Measurements from ENCODE around the gene IKZF4. TPM values are rescaled to one million over a fixed set of nuclear protein-coding genes. Genes with fewer than 3 reads are reported as not detected.
A peak's percentile ranks its signal among the peaks of the same experiment; 100 is the strongest.
"Not testable (repeated sequence)": the region's sequence is repeated elsewhere in the genome, so short reads cannot be mapped to it uniquely, and the experiment has no call there.

The IKZF4 gene
- total and polyA plus RNA-seq, 8 donors = 1.8 to 5.0 (median 3.1) TPM

DNA sequence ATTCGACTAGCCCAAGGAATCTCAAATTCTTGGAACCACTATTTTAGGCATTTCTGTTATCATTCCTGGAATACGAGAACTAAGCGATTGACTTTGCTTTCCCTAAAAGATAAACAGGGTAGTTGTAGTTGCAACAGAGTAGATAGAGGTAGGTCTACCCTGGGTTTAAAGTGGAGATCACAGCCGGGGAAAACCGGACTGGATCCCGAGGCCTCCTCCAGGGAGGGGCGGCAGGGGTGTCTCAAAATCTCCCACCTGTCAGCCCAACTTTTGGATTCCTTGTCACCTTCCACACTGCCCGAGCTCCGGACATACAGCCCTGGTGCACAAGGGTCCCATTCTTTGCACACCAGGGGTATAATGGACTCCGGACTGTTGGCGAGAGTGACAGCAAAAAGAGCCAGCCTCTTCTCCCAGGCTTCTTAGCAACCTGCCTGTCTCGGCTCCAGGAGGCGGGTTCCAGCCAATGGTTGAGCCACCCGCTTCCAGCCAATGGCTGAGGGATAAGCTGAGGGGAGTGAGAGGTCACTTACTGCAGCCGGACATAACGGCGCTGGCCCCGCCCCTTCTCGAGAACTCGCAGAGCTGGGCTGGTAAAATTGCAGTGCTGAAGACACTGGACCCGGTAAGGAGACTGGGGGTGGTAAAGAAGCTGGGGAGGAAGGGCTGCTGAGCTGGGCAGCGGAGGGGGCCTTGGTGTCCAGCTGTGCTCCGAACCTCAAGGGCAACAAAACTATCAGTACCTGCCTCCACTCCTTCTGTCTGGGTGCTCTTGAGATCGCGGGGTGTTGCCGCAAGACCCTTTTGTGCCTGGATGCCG is 23.9 kb upstream of the IKZF4 start, which contains the start of gene SUOX:
Gene SUOX, plus strand, starts transcription at position 562 of the 820 bp plus-strand sequence. CDS start 4,946 bp downstream, outside the sequence.
- H3K4me3 ChIP-seq = peak within 1 kb of the TSS; percentile 44 to 67 (median 65)
- intact Hi-C loops (cut with DNase I) = loop anchor here in 1 of 3 donors (5.0 kb wide), 1 partner anchor 40 kb away; no protein-coding TSS in a partner anchor
- TF ChIP-seq, protein P1, sequence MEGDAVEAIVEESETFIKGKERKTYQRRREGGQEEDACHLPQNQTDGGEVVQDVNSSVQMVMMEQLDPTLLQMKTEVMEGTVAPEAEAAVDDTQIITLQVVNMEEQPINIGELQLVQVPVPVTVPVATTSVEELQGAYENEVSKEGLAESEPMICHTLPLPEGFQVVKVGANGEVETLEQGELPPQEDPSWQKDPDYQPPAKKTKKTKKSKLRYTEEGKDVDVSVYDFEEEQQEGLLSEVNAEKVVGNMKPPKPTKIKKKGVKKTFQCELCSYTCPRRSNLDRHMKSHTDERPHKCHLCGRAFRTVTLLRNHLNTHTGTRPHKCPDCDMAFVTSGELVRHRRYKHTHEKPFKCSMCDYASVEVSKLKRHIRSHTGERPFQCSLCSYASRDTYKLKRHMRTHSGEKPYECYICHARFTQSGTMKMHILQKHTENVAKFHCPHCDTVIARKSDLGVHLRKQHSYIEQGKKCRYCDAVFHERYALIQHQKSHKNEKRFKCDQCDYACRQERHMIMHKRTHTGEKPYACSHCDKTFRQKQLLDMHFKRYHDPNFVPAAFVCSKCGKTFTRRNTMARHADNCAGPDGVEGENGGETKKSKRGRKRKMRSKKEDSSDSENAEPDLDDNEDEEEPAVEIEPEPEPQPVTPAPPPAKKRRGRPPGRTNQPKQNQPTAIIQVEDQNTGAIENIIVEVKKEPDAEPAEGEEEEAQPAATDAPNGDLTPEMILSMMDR (IDR thresholded peaks at IDR 0.05) = no peak
- FAIRE-seq = peak; percentile 90
- 0 to 1% methylated on average over 27 of the region's 27 CpGs for WGBS, 2 donors
- peak; percentile 98 to 99 (median 99) for ATAC-seq
- H3K36me3 ChIP-seq = peaks cover 0 to 22% (median 18%) of the 10 kb centered on the region in 3 donors
- peaks cover 0 to 17% (median 5%) of the 10 kb centered on the region in 3 donors for H3K4me1 ChIP-seq
- H3K27ac ChIP-seq = peak within 1 kb of the TSS; percentile 61 to 83 (median 68)
- H3K27me3 ChIP-seq = no peaks in the 10 kb centered on the region
- no peaks in the 10 kb centered on the region for H3K9me3 ChIP-seq
- DNase-seq = peak; percentile 90 to 98 (median 97)

DNA sequence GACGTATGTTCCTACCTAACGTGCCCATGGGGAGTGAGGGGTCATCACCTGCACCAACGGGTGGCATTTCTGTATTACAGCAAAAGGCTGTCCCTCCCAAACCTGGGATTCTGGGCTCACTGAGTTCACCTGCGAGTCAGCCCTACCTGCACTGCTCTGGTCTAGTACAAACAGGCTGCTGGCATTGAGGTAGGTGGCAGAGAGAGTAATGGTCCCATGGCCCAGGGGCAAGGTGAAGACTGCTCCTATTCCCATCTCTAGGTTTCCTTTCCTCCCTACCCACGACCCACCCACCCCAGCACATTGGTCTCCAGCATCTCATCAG is 23.3 kb upstream of the IKZF4 start:
- Histone ChIP-seq H3K27ac (peak overlapping the region; percentile 61 to 83 (median 68)), H3K9me3 (no peaks in the 10 kb centered on the region), H3K4me1 (peaks cover 0 to 17% (median 5%) of the 10 kb centered on the region in 3 donors), H3K4me3 (peak overlapping the region; percentile 44 to 67 (median 65)), H3K27me3 (no peaks in the 10 kb centered on the region), H3K36me3 (peaks cover 0 to 16% (median 12%) of the 10 kb centered on the region in 3 donors)
- DNase-seq = peak in 1 of 6 donors; percentile 38
- peak; percentile 10 to 44 (median 31) for ATAC-seq
- FAIRE-seq = no peak
- WGBS, 2 donors = 1 to 2% methylated on average over 5 of the region's 5 CpGs
- intact Hi-C loops (cut with DNase I) = loop anchor here in 1 of 3 donors (5.0 kb wide), 1 partner anchor 40 kb away; no protein-coding TSS in a partner anchor
- TF ChIP-seq, protein P1 (IDR thresholded peaks at IDR 0.05) = no peak

DNA sequence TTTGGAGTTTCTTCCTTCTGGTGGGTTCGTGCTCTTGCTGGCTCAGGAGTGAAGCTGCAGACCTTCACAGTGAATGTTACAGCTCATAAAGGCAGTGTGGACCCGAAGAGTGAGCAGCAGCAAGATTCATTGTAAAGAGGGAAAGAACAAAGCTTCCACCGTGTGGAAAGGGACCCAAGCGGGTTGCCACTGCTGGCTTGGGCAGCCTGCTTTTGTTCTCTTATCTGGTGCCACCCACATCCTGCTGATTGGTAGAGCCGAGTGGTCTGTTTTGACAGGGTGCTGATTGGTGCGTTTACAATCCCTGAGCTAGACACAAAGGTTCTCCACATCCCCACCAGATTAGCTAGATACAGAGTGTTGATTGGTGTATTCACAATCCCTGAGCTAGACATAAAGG is 21.3 kb upstream of the IKZF4 start:
- H3K36me3 ChIP-seq, H3K4me3 ChIP-seq, DNase-seq, H3K27me3 ChIP-seq, ATAC-seq, H3K27ac ChIP-seq, H3K9me3 ChIP-seq, FAIRE-seq: not testable (repeated sequence)
- intact Hi-C loops (cut with DNase I) = loop anchor here in 1 of 3 donors (5.0 kb wide), 1 partner anchor 38 kb away; no protein-coding TSS in a partner anchor
- H3K4me1 ChIP-seq = peaks cover 0 to 17% (median 5%) of the 10 kb centered on the region in 3 donors
- 73 to 74% methylated on average over 6 of the region's 6 CpGs for WGBS, 2 donors

DNA sequence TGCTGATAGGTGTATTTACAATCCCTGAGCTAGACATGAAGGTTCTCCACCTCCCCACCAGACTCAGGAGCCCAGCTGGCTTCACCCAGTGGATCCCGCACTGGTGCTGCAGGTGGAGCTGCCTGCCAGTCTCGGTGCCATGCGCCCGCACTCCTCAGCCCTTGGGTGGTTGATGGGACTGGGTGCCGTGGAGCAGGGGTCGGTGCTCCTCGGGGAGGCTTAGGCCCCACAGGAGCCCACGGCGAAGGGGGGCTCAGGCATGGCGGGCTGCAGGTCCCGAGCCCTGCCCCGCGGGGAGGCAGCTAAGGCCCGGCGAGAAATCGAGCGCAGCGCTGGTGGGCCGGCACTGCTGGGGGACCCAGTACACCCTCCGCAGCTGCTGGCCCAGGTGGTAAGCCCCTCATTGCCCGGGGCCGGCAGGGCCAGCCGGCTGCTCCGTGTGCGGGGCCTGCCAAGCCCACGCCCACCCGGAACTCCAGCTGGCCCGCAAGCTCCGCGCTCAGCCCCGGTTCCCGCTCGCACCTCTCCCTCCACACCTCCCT is 20.8 kb upstream of the IKZF4 start:
- not testable (repeated sequence) for H3K27ac ChIP-seq, FAIRE-seq, H3K4me3 ChIP-seq, H3K36me3 ChIP-seq, DNase-seq, H3K9me3 ChIP-seq, ATAC-seq, H3K27me3 ChIP-seq
- WGBS, 2 donors = 95 to 96% methylated on average over 21 to 33 of the region's 33 CpGs
- peaks cover 0 to 17% (median 5%) of the 10 kb centered on the region in 3 donors for H3K4me1 ChIP-seq
- intact Hi-C loops (cut with DNase I) = loop anchor here in 1 of 3 donors (5.0 kb wide), 1 partner anchor 37 kb away; no protein-coding TSS in a partner anchor

DNA sequence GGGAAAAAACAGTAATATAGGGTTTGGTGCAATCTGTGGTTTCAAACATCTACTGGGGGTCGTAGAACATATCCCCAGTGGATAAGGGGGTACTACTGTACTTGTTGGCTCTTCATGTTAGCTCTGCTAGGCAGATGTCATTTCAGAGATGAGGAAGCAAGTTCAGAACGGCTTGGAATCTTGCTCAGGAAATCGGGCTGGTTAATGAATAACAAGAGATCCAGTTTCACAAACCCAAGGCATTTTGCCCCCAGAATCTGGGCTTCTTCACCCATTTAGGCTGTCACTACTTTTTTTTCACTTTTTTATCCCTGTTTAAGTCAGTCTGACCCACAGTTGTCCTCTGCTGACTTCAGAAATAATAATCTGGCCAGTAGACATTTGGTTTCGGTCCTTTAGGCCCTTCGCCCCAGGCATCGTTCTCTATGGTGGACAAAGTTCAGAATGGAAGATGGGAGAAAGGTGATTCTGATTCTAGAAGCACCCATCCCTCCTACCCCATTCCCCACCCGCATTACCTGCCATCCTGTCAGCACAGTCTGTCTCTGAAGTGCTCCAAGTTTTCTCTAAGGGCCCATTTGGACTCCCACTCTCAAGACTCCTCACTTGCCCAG is 19.2 kb upstream of the IKZF4 start:
- Histone ChIP-seq H3K4me1 (peaks cover 0 to 17% (median 5%) of the 10 kb centered on the region in 3 donors), H3K27ac (peak overlapping the region in 2 of 4 donors; percentile 34 to 39), H3K27me3 (no peaks in the 10 kb centered on the region), H3K9me3 (no peaks in the 10 kb centered on the region), H3K36me3 (peaks cover 0 to 4% (median 0%) of the 10 kb centered on the region in 3 donors), H3K4me3 (no peak overlapping the region)
- no peak for ATAC-seq
- WGBS, 2 donors = 51 to 56% methylated on average over 7 of the region's 7 CpGs
- intact Hi-C loops (cut with DNase I) = no loop called here
- TF ChIP-seq, protein P1 (IDR thresholded peaks at IDR 0.05) = no peak
- no peak for FAIRE-seq
- no peak for DNase-seq

DNA sequence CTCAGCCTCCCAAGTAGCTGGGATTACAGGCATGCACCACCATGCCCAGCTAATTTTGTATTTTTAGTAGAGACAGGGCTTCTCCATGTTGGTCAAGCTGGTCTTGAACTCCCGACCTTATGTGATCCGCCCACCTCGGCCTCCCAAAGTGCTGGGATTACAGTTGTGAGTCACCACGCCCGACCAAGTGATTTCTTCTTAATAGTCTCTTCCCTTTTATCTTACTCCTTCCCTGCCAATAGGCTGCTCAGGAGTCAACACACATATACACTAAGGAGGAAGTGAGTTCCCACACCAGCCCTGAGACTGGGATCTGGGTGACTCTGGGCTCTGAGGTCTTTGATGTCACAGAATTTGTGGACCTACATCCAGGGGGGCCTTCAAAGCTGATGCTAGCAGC is 17.5 kb upstream of the IKZF4 start:
- H3K27ac ChIP-seq; FAIRE-seq; intact Hi-C loops (cut with DNase I); H3K9me3 ChIP-seq; H3K27me3 ChIP-seq; H3K4me1 ChIP-seq; DNase-seq; H3K36me3 ChIP-seq; H3K4me3 ChIP-seq; ATAC-seq: not testable (repeated sequence)
- WGBS, 2 donors = 85 to 91% methylated on average over 5 of the region's 5 CpGs

All from pancreas (tissue), 10 donors.